GM12878 (cell line): ENCODE results near the gene CDR2. TPM values are rescaled to one million over a fixed set of nuclear protein-coding genes. Genes with fewer than 3 reads are reported as not detected.

Experiments used
- CBX3 ChIP-seq: fragments of 200-600 bp; sonication (generic); IDR thresholded peaks from 2 replicates; pipeline ENCODE4 v1.6.1; 2016; ENCODE audit warnings: low read depth, borderline replicate concordance
- E2F8 ChIP-seq: fragments of 450-650 bp; IDR thresholded peaks from 2 replicates; pipeline ENCODE4 v1.6.1; 2018; ENCODE audit warnings: mild to moderate bottlenecking, low read depth, moderate library complexity; ENCODE audit not compliant: partially characterized antibody
- IKZF1 ChIP-seq: fragments of 450-650 bp; conservative IDR thresholded peaks from 2 replicates; pipeline ENCODE4 v1.6.1; 2017; ENCODE audit warnings: antibody characterized with exemption, mild to moderate bottlenecking
- MTA2 ChIP-seq: fragments of 450-650 bp; IDR thresholded peaks from 2 replicates; pipeline ENCODE4 v1.6.1; 2016; ENCODE audit warnings: low read depth, mild to moderate bottlenecking, moderate library complexity
- POLR2AphosphoS5 ChIP-seq: IDR thresholded peaks from 2 replicates; pipeline ENCODE4 v1.6.1; 2011; ENCODE audit warnings: mild to moderate bottlenecking, low read length, inconsistent platforms
- PRDM15 ChIP-seq: fragments of 450-650 bp; formaldehyde crosslinking; IDR thresholded peaks from 2 replicates; pipeline ENCODE4 v1.4.0; 2020; ENCODE audit warnings: mild to moderate bottlenecking, moderate library complexity
- TARDBP ChIP-seq: IDR thresholded peaks from 2 replicates; pipeline ENCODE4 v1.6.1; 2016; ENCODE audit warnings: borderline replicate concordance
- YY1 ChIP-seq: IDR thresholded peaks from 2 replicates; pipeline ENCODE4 v1.6.1; 2011; ENCODE audit warnings: low read depth, mild to moderate bottlenecking, low read length
- polyA plus RNA-seq, 11 experiments: library from polyadenylated mRNA; depleted of rRNA in 4 of 11; unstranded in 6 of 11; stranded (reverse) in 5 of 11; fragments of >200 nt; fragmentation: Nextera tagmentation in 4 of 11; fragmentation: Illumina TruSeq in 1 of 11; extraction: Ambion mirVana in 4 of 11; extraction: Trizol in 1 of 11; gene quantifications; 1 replicate in 1 of 11; 2 replicates in 10 of 11; pipeline versions ENCODE4 v1.2.1 to v1.2.3, GENCODE V29; 2011 to 2016; ENCODE audit warnings: inconsistent platforms in 2 of 11, missing spikeins in 2 of 11, low read depth in 1 of 11
- total RNA-seq, 4 experiments: library from RNA; depleted of rRNA in 3 of 4; stranded (reverse); fragments of >200 nt in 3 of 4; fragmentation: Illumina TruSeq in 1 of 4; extraction: Trizol in 1 of 4; gene quantifications; 2 replicates each; pipeline versions ENCODE4 v1.2.1 to v1.2.3, GENCODE V29; 2013 to 2021

CDR2 gene
- total and polyA plus RNA-seq, 10 of the 15 experiments (the other 5 are each of a cell fraction or from before 2014, with no cell fraction given), result 4.8 to 24.3 (median 19.2) TPM

DNA sequence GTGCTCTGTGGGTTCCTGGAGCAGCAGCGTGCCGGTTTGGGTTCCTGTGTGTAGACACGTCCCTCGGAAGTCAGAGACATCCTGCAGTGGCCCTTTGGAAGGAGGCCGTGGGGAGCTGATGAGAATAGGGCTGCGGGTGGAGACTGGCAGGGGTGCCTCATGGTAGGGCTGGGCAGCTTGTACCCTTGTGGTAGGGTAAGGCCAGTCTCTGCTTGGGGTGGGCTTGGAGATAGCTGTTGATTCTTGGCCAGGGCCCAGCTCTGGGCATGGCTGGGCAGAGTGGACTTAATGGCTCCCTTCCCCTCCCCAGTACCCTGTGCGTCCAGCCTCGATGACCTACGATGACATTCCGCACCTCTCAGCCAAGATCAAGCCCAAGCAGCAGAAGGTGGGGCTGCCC is 66.6 kb downstream of the CDR2 start (continued):
- no peak for TF ChIP-seq CBX3
- TF ChIP-seq PRDM15, result no peak
- TF ChIP-seq POLR2AphosphoS5, result no peak
- TF ChIP-seq MTA2, result no peak
- TF ChIP-seq TARDBP, result no peak
- TF ChIP-seq YY1, result no peak
- no peak for TF ChIP-seq IKZF1
- TF ChIP-seq E2F8, result no peak
